T-helper 2 cell treated with Interferon-gamma antibody and Interleukin-4, amounts not matched to agents 5 μg/mL and 100 μg/mL, for 36 hours (primary cell): ENCODE measurements around the gene KSR2.

Experiments
- DNase-seq: peaks from one replicate; pipeline ENCODE4 v3.0.0; 2021; ENCODE audit warnings: low spot score
- H3K27ac Mint-ChIP-seq: one replicate; pipeline ENCODE4 v1.8.0; 2021; ENCODE audit warnings: mild to moderate bottlenecking, mixed read lengths
- H3K27me3 Mint-ChIP-seq: one replicate; pipeline ENCODE4 v1.8.0; 2021; ENCODE audit warnings: low read depth, mixed read lengths
- H3K36me3 Mint-ChIP-seq: one replicate; pipeline ENCODE4 v1.8.0; 2021; ENCODE audit warnings: low read depth, mixed read lengths
- H3K4me1 Mint-ChIP-seq: one replicate; pipeline ENCODE4 v1.8.0; 2021; ENCODE audit warnings: low read depth, mixed read lengths
- H3K4me3 Mint-ChIP-seq: one replicate; pipeline ENCODE4 v1.8.0; 2022; ENCODE audit warnings: mild to moderate bottlenecking, moderate library complexity, mixed read lengths
- H3K9me3 Mint-ChIP-seq: one replicate; pipeline ENCODE4 v1.8.0; 2021; ENCODE audit warnings: mixed read lengths

The KSR2 gene

DNA sequence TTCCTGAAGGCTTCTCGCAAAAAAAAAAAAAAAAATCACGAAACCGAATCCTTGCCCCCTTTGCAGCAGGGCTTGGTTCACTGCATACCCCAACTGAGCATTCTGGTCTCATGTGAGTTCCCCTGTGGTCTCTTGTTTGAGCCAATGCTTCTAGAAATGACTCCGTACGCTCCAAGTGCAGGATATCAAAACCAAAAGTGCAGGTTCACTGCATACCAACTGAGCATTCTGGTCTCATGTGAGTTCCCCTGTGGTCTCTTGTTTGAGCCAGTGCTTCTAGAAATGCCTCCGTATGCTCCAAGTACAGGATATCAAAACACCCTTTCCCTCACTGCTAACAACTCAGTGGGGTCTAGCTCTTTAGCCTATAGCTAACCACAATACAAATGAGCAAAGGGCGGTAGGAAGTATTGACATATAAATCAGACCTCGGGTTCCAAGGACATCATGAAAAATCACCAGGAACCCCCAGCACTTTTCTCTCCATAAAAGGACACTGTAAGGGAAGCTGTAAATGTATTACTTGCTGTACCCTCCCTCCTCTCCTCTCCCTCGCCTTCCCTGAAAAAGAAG, 401.1 kb downstream of the KSR2 start:
- H3K4me1 Mint-ChIP-seq, result no peaks in the 10 kb centered on the region
- H3K9me3 Mint-ChIP-seq, result no peaks in the 10 kb centered on the region
- no peaks in the 10 kb centered on the region for H3K36me3 Mint-ChIP-seq
- H3K4me3 Mint-ChIP-seq, result no peak overlapping the region
- no peak for DNase-seq
- H3K27me3 Mint-ChIP-seq, result no peaks in the 10 kb centered on the region
- no peak overlapping the region for H3K27ac Mint-ChIP-seq

DNA sequence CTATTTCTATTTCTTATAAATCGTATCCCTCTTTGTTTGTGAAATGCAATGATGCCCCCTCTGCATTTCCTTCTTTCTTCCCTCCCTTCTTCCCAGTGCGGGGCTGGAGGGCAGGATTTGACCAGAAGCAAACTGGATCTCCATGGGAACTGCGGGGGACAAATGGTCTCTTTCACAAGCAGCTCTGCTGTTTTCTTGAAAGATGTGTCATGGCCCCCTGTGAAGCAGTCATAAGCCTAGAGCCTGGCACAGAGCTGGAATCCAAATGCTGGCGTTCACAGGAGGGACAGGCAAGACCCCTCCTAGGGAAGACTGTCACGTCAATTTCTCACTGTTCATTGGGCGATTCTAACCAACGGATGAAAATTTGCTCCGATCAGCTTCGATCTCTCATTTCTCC, 403.9 kb downstream of the KSR2 start:
- Mint-ChIP-seq H3K4me3 (no peak overlapping the region), H3K9me3 (no peaks in the 10 kb centered on the region), H3K27me3 (no peaks in the 10 kb centered on the region), H3K4me1 (no peaks in the 10 kb centered on the region), H3K36me3 (no peaks in the 10 kb centered on the region), H3K27ac (no peak overlapping the region)
- DNase-seq, result no peak

DNA sequence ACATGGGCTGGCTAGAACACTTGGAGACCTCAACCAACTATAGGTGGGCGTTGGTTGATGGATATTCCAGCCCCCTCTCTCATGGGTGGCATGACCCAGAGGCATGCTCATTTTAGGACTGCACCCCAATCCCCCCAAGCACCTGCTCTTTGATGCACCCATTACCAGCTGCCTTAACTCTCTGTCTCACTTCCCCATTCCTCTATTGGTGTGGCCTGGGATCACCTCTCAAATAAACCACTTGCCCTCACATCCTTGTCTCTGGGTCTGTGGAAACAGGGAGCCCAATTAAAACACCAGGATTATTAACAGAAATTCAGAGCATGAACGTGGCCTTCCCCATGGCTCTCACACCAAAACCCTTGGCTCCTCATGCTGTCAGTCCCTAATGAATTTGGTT, 405.1 kb downstream of the KSR2 start:
- Mint-ChIP-seq H3K4me1 (no peaks in the 10 kb centered on the region), H3K36me3 (no peaks in the 10 kb centered on the region), H3K27ac (no peak overlapping the region), H3K9me3 (no peaks in the 10 kb centered on the region), H3K4me3 (no peak overlapping the region), H3K27me3 (no peaks in the 10 kb centered on the region)
- no peak for DNase-seq

DNA sequence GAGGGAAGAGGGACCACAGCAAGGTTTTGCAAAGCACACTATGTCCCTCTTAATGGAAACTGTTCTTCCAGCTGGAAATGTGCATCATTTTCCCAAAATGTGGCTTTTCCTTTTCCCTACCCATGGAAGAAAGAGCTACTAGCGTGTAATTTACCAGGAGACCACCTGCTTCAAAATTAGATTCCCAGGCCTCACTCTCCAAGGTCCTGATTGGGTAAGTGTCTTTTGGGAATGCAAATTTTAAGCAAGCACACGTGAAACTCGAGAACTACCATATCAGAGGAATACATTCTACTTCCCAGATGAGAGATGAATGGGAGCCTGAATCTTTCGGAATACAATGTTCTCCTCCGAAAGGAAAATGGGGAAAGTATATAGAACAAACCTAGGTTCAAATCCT, 405.8 kb downstream of the KSR2 start:
- no peak for DNase-seq
- Mint-ChIP-seq H3K36me3 (no peaks in the 10 kb centered on the region), H3K27me3 (no peaks in the 10 kb centered on the region), H3K27ac (no peak overlapping the region), H3K9me3 (no peaks in the 10 kb centered on the region), H3K4me1 (no peaks in the 10 kb centered on the region), H3K4me3 (no peak overlapping the region)

DNA sequence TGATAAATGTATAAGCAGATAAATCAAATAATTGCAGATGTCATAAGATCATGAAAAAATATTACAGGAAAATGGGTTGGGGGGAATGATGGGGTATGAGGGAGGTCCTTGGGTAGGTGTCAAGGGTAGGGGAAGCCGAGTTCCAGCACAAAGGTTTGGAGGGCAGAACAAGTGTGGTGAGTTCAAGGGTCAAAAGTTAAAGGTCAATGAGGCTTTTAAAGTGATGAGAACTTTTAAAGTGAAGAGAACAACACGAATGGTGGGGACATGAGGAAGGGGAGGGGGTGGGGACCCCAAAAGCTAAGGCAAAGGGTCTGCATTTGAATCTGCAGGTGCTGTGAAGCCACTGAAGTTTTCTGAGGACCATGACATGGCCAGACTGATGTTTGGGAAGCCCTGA, 406.8 kb downstream of the KSR2 start:
- no peak for DNase-seq
- Mint-ChIP-seq H3K36me3 (no peaks in the 10 kb centered on the region), H3K9me3 (no peaks in the 10 kb centered on the region), H3K4me3 (no peak overlapping the region), H3K27ac (no peak overlapping the region), H3K27me3 (no peaks in the 10 kb centered on the region), H3K4me1 (no peaks in the 10 kb centered on the region)

DNA sequence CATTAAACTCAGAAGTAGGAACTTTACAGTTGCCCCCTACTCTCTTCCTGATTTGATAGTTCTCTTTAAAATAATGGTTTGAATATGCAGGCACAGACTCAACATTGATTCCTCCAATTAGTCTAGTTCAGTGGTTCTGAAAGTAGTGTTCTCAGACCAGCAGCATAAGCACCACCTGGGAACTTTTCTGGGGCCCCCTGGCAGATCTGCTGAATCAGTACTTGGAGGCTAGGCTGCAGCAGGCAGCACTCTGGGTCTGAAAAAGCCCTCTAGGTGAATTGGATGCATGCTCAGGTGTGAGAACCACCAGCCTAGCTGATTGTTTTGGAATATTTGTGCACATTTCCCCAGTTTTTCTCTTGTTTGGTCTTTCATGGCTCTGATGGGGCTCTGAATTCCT, 408.8 kb downstream of the KSR2 start:
- H3K9me3 Mint-ChIP-seq, result no peaks in the 10 kb centered on the region
- DNase-seq, result no peak
- no peak overlapping the region for H3K4me3 Mint-ChIP-seq
- no peaks in the 10 kb centered on the region for H3K36me3 Mint-ChIP-seq
- no peaks in the 10 kb centered on the region for H3K4me1 Mint-ChIP-seq
- H3K27me3 Mint-ChIP-seq, result no peaks in the 10 kb centered on the region
- H3K27ac Mint-ChIP-seq, result no peak overlapping the region

DNA sequence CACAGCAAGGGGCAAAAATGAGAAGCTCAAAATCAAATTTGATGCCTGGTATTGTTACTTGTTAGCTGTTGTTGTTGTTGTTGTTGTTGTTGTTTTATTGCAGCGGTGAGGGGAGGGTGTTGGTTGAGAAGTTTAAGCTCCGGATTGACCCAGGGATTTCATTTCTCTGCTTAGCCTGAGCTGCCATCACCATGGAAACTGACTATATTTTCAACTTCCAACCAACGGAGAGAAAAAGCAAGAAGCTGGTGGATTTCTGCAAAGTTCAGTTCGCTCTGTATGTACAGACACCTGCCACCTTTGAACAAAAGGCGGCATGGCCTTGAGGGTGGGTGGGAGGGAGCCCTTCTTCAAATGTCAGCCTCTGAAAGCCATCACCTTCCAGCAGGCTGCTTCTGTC, 412.9 kb downstream of the KSR2 start:
- Mint-ChIP-seq H3K4me3 (no peak overlapping the region), H3K27ac (no peak overlapping the region), H3K27me3 (no peaks in the 10 kb centered on the region), H3K36me3 (no peaks in the 10 kb centered on the region), H3K4me1 (no peaks in the 10 kb centered on the region), H3K9me3 (peaks cover 8% of the 10 kb centered on the region)
- no peak for DNase-seq

DNA sequence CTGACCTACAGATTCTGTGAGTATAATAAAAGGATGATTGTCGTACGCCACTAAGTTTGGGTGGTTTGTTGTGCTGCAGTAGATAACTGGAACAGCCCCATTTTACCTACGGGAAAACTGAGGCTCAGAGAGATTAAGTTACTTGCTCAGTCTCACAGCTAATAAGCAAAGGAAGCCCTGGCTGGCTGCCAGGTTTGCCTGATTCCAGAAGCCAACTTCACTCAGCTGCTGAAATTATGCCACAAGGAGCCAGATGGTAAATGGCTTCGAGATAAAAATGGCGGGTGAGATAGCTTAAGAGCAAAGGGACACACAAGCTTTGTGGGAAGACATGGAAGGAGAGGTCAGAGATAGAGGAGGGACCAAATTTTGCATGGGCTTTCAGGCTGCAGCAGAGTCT, 415.8 kb downstream of the KSR2 start:
- Mint-ChIP-seq H3K27me3 (no peaks in the 10 kb centered on the region), H3K4me3 (no peak overlapping the region), H3K9me3 (peaks cover 8% of the 10 kb centered on the region), H3K27ac (no peak overlapping the region), H3K36me3 (no peaks in the 10 kb centered on the region), H3K4me1 (no peaks in the 10 kb centered on the region)
- no peak for DNase-seq

DNA sequence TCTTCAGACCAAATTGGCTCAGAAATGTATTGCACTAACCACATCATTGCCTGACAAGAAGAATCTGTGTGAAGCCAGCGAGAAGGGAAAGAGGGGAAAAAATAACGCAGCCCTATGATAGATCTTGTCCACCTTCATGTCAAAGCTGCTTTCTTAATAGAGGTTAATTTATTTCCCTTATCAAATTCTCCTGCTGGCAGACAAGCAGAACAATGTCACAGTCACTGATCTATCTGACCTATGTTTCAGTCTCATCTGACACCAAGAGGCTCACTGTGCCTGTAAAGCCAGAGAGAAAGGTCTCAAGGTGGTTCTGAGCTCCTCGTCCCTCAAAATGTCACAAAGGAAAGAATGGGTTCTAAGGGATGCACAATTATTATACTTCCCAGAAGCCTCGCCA, 417.1 kb downstream of the KSR2 start:
- Mint-ChIP-seq H3K4me3 (no peak overlapping the region), H3K4me1 (no peaks in the 10 kb centered on the region), H3K36me3 (no peaks in the 10 kb centered on the region), H3K27me3 (no peaks in the 10 kb centered on the region), H3K9me3 (peaks cover 8% of the 10 kb centered on the region), H3K27ac (no peak overlapping the region)
- no peak for DNase-seq

DNA sequence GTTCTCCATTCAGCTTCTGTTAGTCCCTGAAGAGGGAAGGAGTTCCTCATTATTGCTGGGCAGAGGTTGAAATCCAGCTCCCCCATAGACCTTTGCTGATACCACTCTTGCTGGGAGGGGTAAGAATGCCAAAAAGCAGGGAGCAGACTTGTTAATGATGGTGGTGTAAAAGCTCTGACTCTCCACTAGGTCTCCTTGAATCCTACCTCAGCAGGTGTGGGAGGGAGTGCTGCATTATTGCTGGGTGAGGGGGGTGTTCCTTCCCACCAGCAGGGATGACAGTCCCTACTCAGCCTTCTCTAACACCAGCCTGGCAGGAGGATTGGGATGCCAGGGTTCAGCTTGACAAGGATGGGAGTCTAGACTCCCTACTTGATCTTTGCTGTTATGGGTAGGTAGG, 421.6 kb downstream of the KSR2 start:
- Mint-ChIP-seq H3K9me3 (peaks cover 7% of the 10 kb centered on the region), H3K4me1 (no peaks in the 10 kb centered on the region)

DNA sequence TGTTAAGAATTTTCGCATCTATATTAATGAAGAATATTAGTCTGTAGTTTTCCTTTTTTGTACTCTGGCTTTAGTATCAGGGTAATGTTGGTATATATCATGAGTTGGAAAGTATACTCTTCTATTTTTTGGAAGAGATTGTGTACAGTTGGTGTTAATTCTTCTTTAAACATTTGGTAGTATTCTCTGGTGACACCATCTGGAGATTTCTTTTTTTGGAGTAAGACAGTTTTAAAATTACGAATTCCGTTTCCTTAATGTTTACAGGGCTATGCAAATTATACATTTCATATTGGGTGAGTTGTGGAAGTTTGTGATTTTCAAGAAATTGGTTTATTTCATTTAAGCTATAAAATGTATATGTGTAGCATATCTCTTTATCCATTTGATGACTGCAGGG, 423.6 kb downstream of the KSR2 start:
- H3K27me3 Mint-ChIP-seq, result no peaks in the 10 kb centered on the region
- no peak overlapping the region for H3K4me3 Mint-ChIP-seq
- H3K27ac Mint-ChIP-seq, result no peak overlapping the region
- H3K4me1 Mint-ChIP-seq, result no peaks in the 10 kb centered on the region
- DNase-seq, result no peak
- peaks cover 7% of the 10 kb centered on the region for H3K9me3 Mint-ChIP-seq
- no peaks in the 10 kb centered on the region for H3K36me3 Mint-ChIP-seq

More for the DNA sequence above, 421.6 kb downstream of the KSR2 start:
- no peaks in the 10 kb centered on the region for H3K27me3 Mint-ChIP-seq
- no peak overlapping the region for H3K4me3 Mint-ChIP-seq
- no peak overlapping the region for H3K27ac Mint-ChIP-seq
- H3K36me3 Mint-ChIP-seq, result no peaks in the 10 kb centered on the region
- DNase-seq, result no peak

DNA sequence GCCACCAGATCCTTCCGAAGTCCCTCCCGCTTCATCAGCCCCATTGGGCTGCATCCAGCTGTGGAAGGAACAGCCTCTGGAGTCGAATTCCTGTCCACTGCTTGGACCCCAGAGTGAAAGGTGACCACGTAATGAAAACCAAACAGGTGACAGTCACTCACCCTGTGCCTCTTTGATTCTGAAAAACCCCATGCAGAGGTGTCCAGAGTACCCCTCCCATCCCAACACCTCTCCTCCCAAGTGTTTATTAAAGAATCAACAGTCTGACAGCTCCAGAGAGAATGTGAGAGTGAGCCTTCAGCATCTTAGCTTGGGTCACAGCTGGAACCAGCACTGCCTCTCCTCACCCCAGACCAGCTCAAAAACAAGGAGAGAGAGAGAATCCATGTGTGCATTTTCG, 428.8 kb downstream of the KSR2 start:
- Mint-ChIP-seq H3K9me3 (no peaks in the 10 kb centered on the region), H3K4me3 (no peak overlapping the region), H3K4me1 (no peaks in the 10 kb centered on the region), H3K27ac (no peak overlapping the region), H3K27me3 (no peaks in the 10 kb centered on the region), H3K36me3 (no peaks in the 10 kb centered on the region)
- no peak for DNase-seq

DNA sequence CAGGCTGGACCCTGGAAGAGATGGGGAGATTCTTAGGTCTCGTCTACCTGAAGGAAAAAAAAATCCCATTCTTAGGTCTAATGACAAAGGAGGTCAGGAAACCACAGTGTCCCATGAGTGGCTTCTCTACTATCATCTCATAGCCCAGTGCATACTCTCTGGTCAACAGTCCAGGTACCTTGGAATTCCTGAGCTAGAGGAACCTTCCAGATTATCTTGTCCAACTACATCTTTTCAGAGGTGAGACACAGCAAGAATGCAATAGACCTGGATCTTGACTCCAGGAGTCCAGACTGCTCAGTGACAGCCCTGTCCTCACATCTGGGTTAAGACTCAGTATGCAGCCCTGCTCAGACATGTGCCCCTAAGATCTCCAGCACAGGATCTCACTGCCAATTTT, 429.9 kb downstream of the KSR2 start:
- Mint-ChIP-seq H3K4me1 (no peaks in the 10 kb centered on the region), H3K36me3 (no peaks in the 10 kb centered on the region), H3K27ac (no peak overlapping the region), H3K9me3 (no peaks in the 10 kb centered on the region), H3K4me3 (no peak overlapping the region), H3K27me3 (no peaks in the 10 kb centered on the region)
- no peak for DNase-seq

DNA sequence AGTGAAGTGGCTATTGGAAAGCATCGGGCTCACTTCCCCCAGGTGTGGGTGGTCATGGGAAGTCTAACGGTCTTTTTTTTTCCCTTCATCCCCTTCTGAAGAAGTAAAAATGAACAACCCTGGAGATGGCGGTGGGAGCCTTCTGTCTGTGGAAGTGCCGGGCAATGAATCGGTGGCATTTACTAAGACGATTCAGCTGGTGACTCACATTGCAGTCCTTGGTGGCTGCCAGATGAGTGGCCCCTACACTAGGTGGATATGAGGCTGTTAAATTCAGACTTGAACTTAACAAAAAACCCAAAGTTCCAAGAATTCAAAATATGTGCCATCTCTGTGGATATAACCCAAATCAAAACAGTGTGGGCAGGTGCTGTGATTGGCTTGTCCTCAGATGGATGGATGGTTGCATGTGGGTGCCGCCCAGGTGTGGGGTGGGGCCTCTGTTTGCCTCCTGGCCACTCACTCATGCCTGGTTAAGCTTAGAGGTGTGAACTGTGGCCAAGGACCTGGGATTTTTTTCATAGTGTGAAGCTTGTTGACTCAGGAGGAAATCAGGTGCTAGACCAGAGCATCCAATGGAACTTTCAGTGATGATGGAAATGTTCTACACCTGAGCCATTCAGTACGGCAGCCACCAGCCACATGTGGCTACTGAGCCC, 430.6 kb downstream of the KSR2 start:
- no peaks in the 10 kb centered on the region for H3K9me3 Mint-ChIP-seq
- no peak for DNase-seq
- no peaks in the 10 kb centered on the region for H3K36me3 Mint-ChIP-seq
- no peak overlapping the region for H3K4me3 Mint-ChIP-seq
- no peaks in the 10 kb centered on the region for H3K27me3 Mint-ChIP-seq
- H3K27ac Mint-ChIP-seq, result no peak overlapping the region
- no peaks in the 10 kb centered on the region for H3K4me1 Mint-ChIP-seq

DNA sequence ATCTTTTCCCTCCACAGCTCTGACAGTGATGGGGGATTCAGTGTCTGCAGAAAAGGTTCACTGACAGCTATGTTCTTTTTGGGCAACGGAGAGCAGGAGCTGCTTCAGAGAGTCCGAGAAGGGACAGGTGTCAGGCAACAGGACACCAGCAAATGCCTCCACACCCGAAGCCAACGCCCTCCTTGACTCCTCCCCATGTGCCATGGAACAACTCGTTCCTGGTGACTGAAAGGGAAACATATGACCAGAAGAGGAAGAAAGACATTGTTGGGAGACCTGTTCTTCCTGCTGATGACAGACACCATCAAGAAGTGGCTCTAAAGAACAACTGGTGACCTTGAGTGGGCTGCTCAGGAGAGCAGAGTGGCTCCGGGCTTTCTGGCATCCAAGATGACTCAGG, 435.1 kb downstream of the KSR2 start:
- no peak for DNase-seq
- H3K9me3 Mint-ChIP-seq, result no peaks in the 10 kb centered on the region
- H3K36me3 Mint-ChIP-seq, result no peaks in the 10 kb centered on the region
- H3K4me3 Mint-ChIP-seq, result no peak overlapping the region
- H3K27ac Mint-ChIP-seq, result no peak overlapping the region
- no peaks in the 10 kb centered on the region for H3K27me3 Mint-ChIP-seq
- no peaks in the 10 kb centered on the region for H3K4me1 Mint-ChIP-seq
